Measurements from ENCODE around the gene MTA1. TPM values are rescaled to one million over a fixed set of nuclear protein-coding genes. Genes with fewer than 3 reads are reported as not detected.

Gene MTA1
- total RNA-seq, 2 experiments from 2014 or later, result 109 to 127 TPM

DNA sequence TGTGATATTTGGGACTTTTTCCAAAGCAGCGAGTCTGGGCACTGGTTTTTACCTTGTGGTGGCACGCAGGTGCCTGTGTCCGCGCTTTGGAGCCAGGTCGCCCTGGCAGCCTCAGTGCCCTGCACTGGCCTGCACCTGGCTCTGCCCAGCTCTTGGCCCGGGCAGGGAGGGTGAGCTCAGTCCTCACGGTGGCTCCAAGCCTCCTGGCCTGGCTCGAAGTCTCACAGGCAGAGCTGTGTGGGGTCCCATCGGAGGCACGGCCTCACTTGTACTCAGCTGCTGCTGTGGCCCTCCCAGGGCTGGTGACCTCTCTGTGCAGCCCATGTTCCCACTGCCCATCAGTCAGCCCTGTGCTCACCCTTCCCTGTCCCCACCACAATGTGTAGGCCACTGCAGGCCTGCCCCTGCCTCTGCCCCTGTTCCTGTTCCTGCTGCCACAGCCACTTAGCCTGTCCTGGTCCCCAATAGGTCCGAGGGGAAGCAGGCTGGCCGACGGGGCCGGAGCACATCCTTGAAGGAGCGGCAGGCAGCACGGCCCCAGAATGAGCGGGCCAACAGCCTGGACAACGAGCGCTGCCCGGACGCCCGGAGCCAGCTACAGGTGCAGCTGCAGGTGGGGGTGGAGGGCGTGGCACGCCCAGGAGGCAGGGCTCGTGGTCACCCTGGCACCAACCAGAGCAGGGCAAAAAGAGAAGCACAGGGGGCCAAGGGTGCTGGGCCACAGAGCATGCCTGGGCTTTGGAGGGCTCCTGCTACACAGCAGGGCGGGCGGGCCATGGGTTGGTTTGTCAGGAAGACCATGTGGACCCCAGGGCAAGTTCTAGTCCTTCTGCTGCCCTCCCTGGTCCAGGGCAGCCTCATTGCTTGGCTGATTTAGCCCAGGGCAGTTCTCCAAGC is 37.9 kb upstream of the MTA1 start:
- Mint-ChIP-seq H3K9me3 (ENCODE audit: insufficient read depth) (no peaks in the 10 kb centered on the region), H3K27ac (no peak overlapping the region), H3K36me3 (ENCODE audit: low read depth) (no peaks in the 10 kb centered on the region), H3K27me3 (ENCODE audit: low read depth) (no peaks in the 10 kb centered on the region), H3K4me3 (no peak overlapping the region), H3K4me1 (ENCODE audit: low read depth) (no peaks in the 10 kb centered on the region)
- CTCF ChIA-PET, result interaction anchor here (0.8 to 1.4 kb wide), 2 partner anchors 99 to 108 kb away, joined by 3 read pairs; no protein-coding TSS in a partner anchor
- POLR2A ChIA-PET, result no interaction called here
- ATAC-seq (no peak), DNase-seq (no peak)

- DNase-seq, result no peak
- H3K36me3 Mint-ChIP-seq (ENCODE audit: low read depth), result no peaks in the 10 kb centered on the region
- H3K27me3 Mint-ChIP-seq (ENCODE audit: low read depth), result no peaks in the 10 kb centered on the region
- H3K4me3 Mint-ChIP-seq, result no peak overlapping the region
- no peak for ATAC-seq
- H3K9me3 Mint-ChIP-seq (ENCODE audit: insufficient read depth), result no peaks in the 10 kb centered on the region
- POLR2A ChIA-PET, result interaction anchor here (0.9 kb wide), 1 partner anchor 146 kb away, joined by 3 read pairs; no protein-coding TSS in a partner anchor
- no peak overlapping the region for H3K27ac Mint-ChIP-seq
- H3K4me1 Mint-ChIP-seq (ENCODE audit: low read depth), result no peaks in the 10 kb centered on the region
- CTCF ChIA-PET, result interaction anchor here (1.4 kb wide), 1 partner anchor 107 kb away, joined by 3 read pairs; no protein-coding TSS in a partner anchor
Observed at GRCh38 chr14:105382343-105383082, 37.1 kb upstream of the MTA1 start.

- no peak for ATAC-seq
- Mint-ChIP-seq H3K9me3 (ENCODE audit: insufficient read depth) (no peaks in the 10 kb centered on the region), H3K36me3 (ENCODE audit: low read depth) (no peaks in the 10 kb centered on the region), H3K4me1 (ENCODE audit: low read depth) (no peaks in the 10 kb centered on the region), H3K4me3 (no peak overlapping the region), H3K27me3 (ENCODE audit: low read depth) (no peaks in the 10 kb centered on the region), H3K27ac (no peak overlapping the region)
- ChIA-PET POLR2A (interaction anchor here (0.9 kb wide), 1 partner anchor 145 kb away, joined by 3 read pairs; no protein-coding TSS in a partner anchor), CTCF (interaction anchor here (1.4 to 1.7 kb wide), 3 partner anchors 97 to 107 kb away, joined by 3 to 6 read pairs (median 3); no protein-coding TSS in a partner anchor)
- DNase-seq, result no peak
Observed at GRCh38 chr14:105383083-105383730, 36.4 kb upstream of the MTA1 start.

DNA sequence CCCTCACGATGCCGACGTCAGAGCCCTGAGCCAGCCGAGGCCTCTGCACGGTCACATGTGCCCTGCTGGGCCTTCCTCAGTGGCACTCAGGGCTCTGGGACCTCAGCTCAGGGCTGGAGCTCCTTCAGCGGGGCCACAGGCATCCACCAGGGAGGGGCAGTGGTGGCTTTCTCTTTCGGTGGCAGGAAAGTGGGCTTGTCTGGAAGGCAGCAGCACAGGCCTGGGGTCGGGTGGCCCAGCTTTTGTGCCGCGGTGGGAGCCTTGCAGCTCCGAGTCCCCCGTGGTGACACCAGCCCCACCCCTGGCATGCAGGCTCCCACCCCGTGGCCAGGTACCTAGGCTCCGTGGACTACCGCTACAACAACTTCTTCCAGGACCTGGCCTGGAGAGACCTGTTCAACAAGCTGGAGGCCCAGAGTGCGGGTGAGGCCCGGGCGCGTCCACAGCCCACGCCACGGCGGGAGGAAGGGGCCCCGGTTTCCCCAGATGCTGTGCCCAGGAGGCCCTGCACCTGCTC is 35.5 kb upstream of the MTA1 start:
- no peak for DNase-seq
- CTCF ChIA-PET, result interaction anchor here (1.7 kb wide), 2 partner anchors 96 to 106 kb away, joined by 3 to 6 read pairs; no protein-coding TSS in a partner anchor
- Mint-ChIP-seq H3K27me3 (ENCODE audit: low read depth) (no peaks in the 10 kb centered on the region), H3K27ac (no peak overlapping the region), H3K36me3 (ENCODE audit: low read depth) (no peaks in the 10 kb centered on the region), H3K9me3 (ENCODE audit: insufficient read depth) (no peaks in the 10 kb centered on the region), H3K4me3 (no peak overlapping the region), H3K4me1 (ENCODE audit: low read depth) (no peaks in the 10 kb centered on the region)
- ATAC-seq, result no peak
- POLR2A ChIA-PET, result no interaction called here

DNA sequence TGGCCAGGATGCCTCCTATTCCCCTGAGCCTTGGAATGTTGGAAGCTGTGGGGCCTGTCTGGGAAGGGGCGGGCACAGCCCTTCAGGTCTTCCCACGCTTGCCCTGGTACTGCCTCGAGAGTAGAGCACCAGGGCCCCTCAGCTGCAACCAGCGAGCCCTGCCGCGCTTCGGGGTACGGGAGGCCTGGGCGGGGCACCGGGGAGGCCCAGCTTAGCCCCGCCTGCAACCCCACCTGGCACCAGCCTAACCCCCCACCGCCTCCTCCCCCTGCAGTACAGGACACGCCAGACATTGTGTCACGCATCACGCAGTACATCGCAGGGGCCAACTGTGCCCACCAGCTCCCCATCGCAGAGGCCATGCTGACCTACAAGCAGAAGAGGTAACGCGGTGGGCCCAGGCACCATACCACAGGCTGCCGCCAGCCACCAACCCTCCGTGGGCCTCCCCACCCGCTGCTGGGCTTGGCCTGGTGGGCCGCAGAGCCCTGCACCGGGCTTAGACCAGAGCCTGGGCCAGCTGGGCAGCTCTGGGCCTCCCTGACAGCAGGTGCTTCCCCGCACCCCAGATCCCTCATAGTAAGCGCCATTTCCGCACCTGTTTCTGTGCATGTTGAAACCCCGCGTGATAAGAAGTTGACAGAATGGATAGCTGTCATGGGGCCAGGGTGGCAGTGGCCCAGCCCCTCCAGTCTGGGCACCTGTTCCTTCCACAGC is 34.9 kb upstream of the MTA1 start:
- DNase-seq (no peak), ATAC-seq (no peak)
- H3K36me3 Mint-ChIP-seq (ENCODE audit: low read depth), result no peaks in the 10 kb centered on the region
- CTCF ChIA-PET, result interaction anchor here (1.7 kb wide), 2 partner anchors 96 to 105 kb away, joined by 3 to 6 read pairs; no protein-coding TSS in a partner anchor
- no peak overlapping the region for H3K27ac Mint-ChIP-seq
- H3K4me1 Mint-ChIP-seq (ENCODE audit: low read depth), result peaks cover under 1% of the 10 kb centered on the region
- H3K4me3 Mint-ChIP-seq, result no peak overlapping the region
- H3K27me3 Mint-ChIP-seq (ENCODE audit: low read depth), result no peaks in the 10 kb centered on the region
- no peaks in the 10 kb centered on the region for H3K9me3 Mint-ChIP-seq (ENCODE audit: insufficient read depth)
- POLR2A ChIA-PET, result interaction anchor here (0.6 kb wide), 1 partner anchor 25 kb away, joined by 3 read pairs; no protein-coding TSS in a partner anchor

- no peak for DNase-seq
- no peaks in the 10 kb centered on the region for H3K9me3 Mint-ChIP-seq (ENCODE audit: insufficient read depth)
Observed at GRCh38 chr14:105385322-105385637, 34.3 kb upstream of the MTA1 start.

GRCh38 chr14:105385698-105386365 is 33.8 kb upstream of the MTA1 start:
- H3K27ac Mint-ChIP-seq, result no peak overlapping the region
- H3K4me1 Mint-ChIP-seq (ENCODE audit: low read depth), result peaks cover 10% of the 10 kb centered on the region
- no peak for DNase-seq
- POLR2A ChIA-PET, result interaction anchor here (1.1 kb wide), 1 partner anchor 12 kb away, joined by 3 read pairs; no protein-coding TSS in a partner anchor
- no peaks in the 10 kb centered on the region for H3K9me3 Mint-ChIP-seq (ENCODE audit: insufficient read depth)
- ATAC-seq, result no peak
- H3K36me3 Mint-ChIP-seq (ENCODE audit: low read depth), result no peaks in the 10 kb centered on the region
- H3K4me3 Mint-ChIP-seq, result no peak overlapping the region
- CTCF ChIA-PET, result no interaction called here
- no peaks in the 10 kb centered on the region for H3K27me3 Mint-ChIP-seq (ENCODE audit: low read depth)

More at GRCh38 chr14:105385322-105385637, 34.3 kb upstream of the MTA1 start:
- ChIA-PET POLR2A (interaction anchor here (0.6 kb wide), 1 partner anchor 26 kb away, joined by 3 read pairs; no protein-coding TSS in a partner anchor), CTCF (no interaction called here)
- H3K36me3 Mint-ChIP-seq (ENCODE audit: low read depth), result no peaks in the 10 kb centered on the region
- ATAC-seq, result no peak
- H3K27ac Mint-ChIP-seq, result no peak overlapping the region
- H3K4me3 Mint-ChIP-seq, result no peak overlapping the region
- H3K27me3 Mint-ChIP-seq (ENCODE audit: low read depth), result no peaks in the 10 kb centered on the region
- peaks cover 5% of the 10 kb centered on the region for H3K4me1 Mint-ChIP-seq (ENCODE audit: low read depth)

GRCh38 chr14:105386581-105387529 is 32.8 kb upstream of the MTA1 start:
- Mint-ChIP-seq H3K4me3 (no peak overlapping the region), H3K9me3 (ENCODE audit: insufficient read depth) (no peaks in the 10 kb centered on the region), H3K27ac (peak overlapping the region; percentile 43), H3K27me3 (ENCODE audit: low read depth) (no peaks in the 10 kb centered on the region), H3K4me1 (ENCODE audit: low read depth) (peaks cover 10% of the 10 kb centered on the region), H3K36me3 (ENCODE audit: low read depth) (no peaks in the 10 kb centered on the region)
- ChIA-PET CTCF (no interaction called here), POLR2A (interaction anchor here (1.1 kb wide), 1 partner anchor 13 kb away, joined by 3 read pairs; no protein-coding TSS in a partner anchor)
- no peak for DNase-seq
- no peak for ATAC-seq

GRCh38 chr14:105387530-105387922 is 32.1 kb upstream of the MTA1 start:
- ChIA-PET POLR2A (no interaction called here), CTCF (no interaction called here)
- H3K27me3 Mint-ChIP-seq (ENCODE audit: low read depth), result no peaks in the 10 kb centered on the region
- H3K4me3 Mint-ChIP-seq, result no peak overlapping the region
- DNase-seq, result no peak
- H3K27ac Mint-ChIP-seq, result no peak overlapping the region
- H3K4me1 Mint-ChIP-seq (ENCODE audit: low read depth), result peaks cover 10% of the 10 kb centered on the region
- H3K36me3 Mint-ChIP-seq (ENCODE audit: low read depth), result no peaks in the 10 kb centered on the region
- no peak for ATAC-seq
- H3K9me3 Mint-ChIP-seq (ENCODE audit: insufficient read depth), result no peaks in the 10 kb centered on the region
